MM.1S (cell line): ENCODE data around the gene DHX32.

Experiments
- CTCF ChIP-seq: fragments of 300-600 bp; sonication (generic); IDR thresholded peaks from 2 replicates; pipeline ENCODE4 v1.5.1; 2016; ENCODE audit warnings: antibody characterized with exemption, low read length, mixed read lengths
- EZH2 ChIP-seq: fragments of 300-600 bp; sonication (generic); optimal IDR thresholded peaks from 2 replicates; pipeline ENCODE3; 2017; ENCODE audit warnings: low read depth, mild to moderate bottlenecking, antibody characterized with exemption, low read length, mixed read lengths

- TF ChIP-seq CTCF (no peak), EZH2 (no peak)
These were observed 40.1 kb downstream of the DHX32 start for GRCh38 chr10:125840955-125841354.
